OCI-LY3 (cell line): ENCODE results near the gene RBM19.

Experiments used
- H2AFZ ChIP-seq: fragments of 200-600, 300-600 bp; shearing (Covaris generic); 2 replicates; pipeline ENCODE4 v1.6.0; 2014; ENCODE audit warnings: antibody characterized with exemption, low read depth, low read length
- H3K27ac ChIP-seq: fragments of 200-600, 300-600 bp; sonication (generic); 2 replicates; pipeline ENCODE4 v1.5.1; 2014; ENCODE audit warnings: mild to moderate bottlenecking, low read length, moderate library complexity, mixed read lengths
- H3K27me3 ChIP-seq: fragments of 200-600, 300-600 bp; sonication (generic); 2 replicates; pipeline ENCODE4 v1.6.1; 2014; ENCODE audit warnings: low read depth, low read length, mixed read lengths
- H3K36me3 ChIP-seq: fragments of 200-600, 300-600 bp; sonication (generic); replicated peaks from 2 replicates; pipeline ENCODE3; 2014; ENCODE audit warnings: low read depth, low read length, mixed read lengths
- H3K4me1 ChIP-seq: fragments of 300-600, 200-600 bp; sonication (generic); 2 replicates; pipeline ENCODE4 v1.6.1; 2014; ENCODE audit warnings: low read length, mixed read lengths
- H3K4me2 ChIP-seq: fragments of 200-600, 300-600 bp; sonication (generic); 2 replicates; pipeline ENCODE4 v1.6.1; 2014; ENCODE audit warnings: low read length, mixed read lengths
- H3K4me3 ChIP-seq: fragments of 300-600, 200-600 bp; sonication (generic); 2 replicates; pipeline ENCODE4 v1.5.1; 2014; ENCODE audit warnings: antibody characterized with exemption, mild to moderate bottlenecking, low read length, moderate library complexity
- H3K79me2 ChIP-seq: fragments of 300-600, 200-600 bp; shearing (Covaris generic); 2 replicates; pipeline ENCODE4 v1.6.1; 2014; ENCODE audit warnings: mild to moderate bottlenecking, low read length, mixed read lengths
- H3K9ac ChIP-seq: fragments of 300-600, 200-600 bp; shearing (Covaris generic); 2 replicates; pipeline ENCODE4 v1.6.0; 2014; ENCODE audit warnings: mild to moderate bottlenecking, low read length, moderate library complexity
- H3K9me3 ChIP-seq: fragments of 200-600, 300-600 bp; shearing (Covaris generic); 2 replicates; pipeline ENCODE4 v1.6.1; 2014; ENCODE audit warnings: low read length, mixed read lengths; ENCODE audit not compliant: insufficient read depth
- H4K20me1 ChIP-seq: fragments of 200-600, 300-600 bp; sonication (generic); 2 replicates; pipeline ENCODE4 v1.6.1; 2016; ENCODE audit warnings: low read length, mixed read lengths; ENCODE audit not compliant: insufficient read depth
- CTCF ChIP-seq: fragments of 200-600, 300-600 bp; sonication (generic); IDR thresholded peaks from 2 replicates; pipeline ENCODE4 v1.5.1; 2014; ENCODE audit warnings: antibody characterized with exemption, low read length, low read depth
- EZH2phosphoT487 ChIP-seq: fragments of 200-600 bp; shearing (Covaris generic); IDR thresholded peaks from 2 replicates; pipeline ENCODE4 v1.6.1; 2018; ENCODE audit warnings: antibody characterized with exemption, mixed run types, low read depth

RBM19 gene

GRCh38 chr12:113778432-113779132 lies 187.5 kb downstream of the RBM19 start:
- TF ChIP-seq EZH2phosphoT487 (no peak), CTCF (no peak)
- H3K36me3 ChIP-seq: no peaks in the 10 kb centered on the region
- no peaks in the 10 kb centered on the region for H4K20me1 ChIP-seq
- no peak overlapping the region for H2AFZ ChIP-seq
- H3K4me2 ChIP-seq: no peak overlapping the region
- no peaks in the 10 kb centered on the region for H3K9me3 ChIP-seq
- no peaks in the 10 kb centered on the region for H3K4me1 ChIP-seq
- H3K79me2 ChIP-seq: no peaks in the 10 kb centered on the region
- peaks cover 3% of the 10 kb centered on the region; the same call in 1 of the 2 replicates for H3K27me3 ChIP-seq
- H3K9ac ChIP-seq: no peak overlapping the region
- no peak overlapping the region for H3K4me3 ChIP-seq
- no peak overlapping the region for H3K27ac ChIP-seq

- Histone ChIP-seq H3K9ac (no peak overlapping the region), H3K36me3 (no peaks in the 10 kb centered on the region), H3K27me3 (peaks cover 3% of the 10 kb centered on the region; the same call in 1 of the 2 replicates), H3K27ac (no peak overlapping the region), H2AFZ (no peak overlapping the region), H3K79me2 (no peaks in the 10 kb centered on the region), H3K4me3 (no peak overlapping the region), H3K4me1 (no peaks in the 10 kb centered on the region), H3K4me2 (no peak overlapping the region), H3K9me3 (no peaks in the 10 kb centered on the region), H4K20me1 (no peaks in the 10 kb centered on the region)
- TF ChIP-seq CTCF (no peak), EZH2phosphoT487 (no peak)
Measured at GRCh38 chr12:113777751-113778150, 188.4 kb downstream of the RBM19 start.

- Histone ChIP-seq H3K4me1 (no peaks in the 10 kb centered on the region), H3K36me3 (no peaks in the 10 kb centered on the region), H3K4me3 (no peak overlapping the region), H3K27ac (no peak overlapping the region), H2AFZ (no peak overlapping the region), H3K4me2 (no peak overlapping the region), H3K9ac (no peak overlapping the region), H4K20me1 (no peaks in the 10 kb centered on the region), H3K9me3 (no peaks in the 10 kb centered on the region), H3K79me2 (no peaks in the 10 kb centered on the region), H3K27me3 (no peaks in the 10 kb centered on the region)
- no peak for TF ChIP-seq EZH2phosphoT487
- TF ChIP-seq CTCF: no peak
Measured at GRCh38 chr12:113776536-113776935, 189.6 kb downstream of the RBM19 start.

- Histone ChIP-seq H3K27ac (no peak overlapping the region), H3K79me2 (no peaks in the 10 kb centered on the region), H3K4me1 (no peaks in the 10 kb centered on the region), H3K9ac (no peak overlapping the region), H2AFZ (no peak overlapping the region), H3K9me3 (no peaks in the 10 kb centered on the region), H4K20me1 (no peaks in the 10 kb centered on the region), H3K36me3 (no peaks in the 10 kb centered on the region), H3K27me3 (no peaks in the 10 kb centered on the region), H3K4me3 (no peak overlapping the region), H3K4me2 (no peak overlapping the region)
- no peak for TF ChIP-seq CTCF
- TF ChIP-seq EZH2phosphoT487: no peak
Measured at GRCh38 chr12:113774526-113774925, 191.6 kb downstream of the RBM19 start.
